ENCODE data around the gene MYG1.

The MYG1 gene

GRCh38 chr12:53355121-53355520 lies 55.6 kb downstream of the MYG1 start:
- no peak for DNase-seq (ENCODE audit: low read depth, low spot score)
- no peaks in the 10 kb centered on the region for H3K36me3 ChIP-seq (ENCODE audit: control insufficient read depth, insufficient read depth, low read length)
- H3K27ac ChIP-seq (ENCODE audit: low read length) = no peak overlapping the region
- no peaks in the 10 kb centered on the region for H3K27me3 ChIP-seq (ENCODE audit: control insufficient read depth, insufficient read depth, low read length)
- no peaks in the 10 kb centered on the region for H3K4me1 ChIP-seq (ENCODE audit: control insufficient read depth, insufficient read depth, low read length)
- no peaks in the 10 kb centered on the region for H3K9me3 ChIP-seq (ENCODE audit: control insufficient read depth, insufficient read depth, low read length)
- no CpG with 5 or more reads among the region's 3 CpGs for WGBS (ENCODE audit: insufficient coverage, insufficient read length)
- no peak overlapping the region for H3K4me3 ChIP-seq (ENCODE audit: low read length)
